HEK293 (cell line): Measurements from ENCODE around the gene MYCN.

Experiments used
- HOXA7 ChIP-seq: sonication (generic); formaldehyde crosslinking; IDR thresholded peaks from 2 replicates; pipeline ENCODE4 v1.8.1; 2022; ENCODE audit warnings: missing genetic modification reagents, borderline replicate concordance
- HOXC10 ChIP-seq: sonication (generic); formaldehyde crosslinking; IDR thresholded peaks from 2 replicates; pipeline ENCODE4 v1.8.1; 2023; ENCODE audit warnings: mild to moderate bottlenecking, missing genetic modification reagents
- MEIS1 ChIP-seq: sonication (generic); formaldehyde crosslinking; IDR thresholded peaks from 2 replicates; pipeline ENCODE4 v1.8.1; 2022; ENCODE audit warnings: missing genetic modification reagents, mild to moderate bottlenecking, borderline replicate concordance
- MYNN ChIP-seq: fragments of 450-650 bp; formaldehyde crosslinking; IDR thresholded peaks from 2 replicates; pipeline ENCODE4 v1.5.1; 2016; ENCODE audit warnings: missing biosample characterization, missing genetic modification characterization, borderline replicate concordance
- REPIN1 ChIP-seq: fragments of 450-650 bp; formaldehyde crosslinking; IDR thresholded peaks from 2 replicates; pipeline ENCODE4 v1.5.1; 2017; ENCODE audit warnings: missing biosample characterization, missing genetic modification characterization, low read depth
- SP2 ChIP-seq: fragments of 450-650 bp; formaldehyde crosslinking; IDR thresholded peaks from 2 replicates; pipeline ENCODE4 v1.5.1; 2016; ENCODE audit warnings: missing biosample characterization, missing genetic modification characterization
- ZBTB48 ChIP-seq: fragments of 450-650 bp; formaldehyde crosslinking; IDR thresholded peaks from 2 replicates; pipeline ENCODE4 v1.5.1; 2016; ENCODE audit warnings: missing biosample characterization, missing genetic modification characterization
- ZNF292 ChIP-seq: fragments of 450-650 bp; formaldehyde crosslinking; IDR thresholded peaks from 2 replicates; pipeline ENCODE4 v1.5.1; 2016; ENCODE audit warnings: low read depth, missing biosample characterization, missing genetic modification characterization, borderline replicate concordance
- ZNF350 ChIP-seq: fragments of 450-650 bp; formaldehyde crosslinking; IDR thresholded peaks from 2 replicates; pipeline ENCODE4 v1.5.0; 2017; ENCODE audit warnings: missing biosample characterization, mild to moderate bottlenecking, missing genetic modification characterization
- ZNF610 ChIP-seq: fragments of 450-650 bp; formaldehyde crosslinking; IDR thresholded peaks from 2 replicates; pipeline ENCODE4 v1.5.1; 2016; ENCODE audit warnings: missing biosample characterization, missing genetic modification characterization, borderline replicate concordance
- ZNF629 ChIP-seq: fragments of 450-650 bp; formaldehyde crosslinking; IDR thresholded peaks from 2 replicates; pipeline ENCODE4 v1.5.1; 2017; ENCODE audit warnings: missing biosample characterization, missing genetic modification characterization
- ZNF654 ChIP-seq: fragments of 450-650 bp; formaldehyde crosslinking; IDR thresholded peaks from 2 replicates; pipeline ENCODE4 v1.5.1; 2016; ENCODE audit warnings: low read depth, missing biosample characterization, missing genetic modification characterization
- TF ChIP-seq, protein P1 (sequence below): fragments of 450-650 bp; formaldehyde crosslinking; IDR thresholded peaks from 2 replicates; pipeline ENCODE4 v1.5.1; 2016; ENCODE audit warnings: missing biosample characterization, missing genetic modification characterization
- TF ChIP-seq, protein P2 (sequence below): fragments of 450-650 bp; formaldehyde crosslinking; IDR thresholded peaks from 2 replicates; pipeline ENCODE4 v1.5.1; 2016; ENCODE audit warnings: missing biosample characterization, missing genetic modification characterization, borderline replicate concordance

DNA sequence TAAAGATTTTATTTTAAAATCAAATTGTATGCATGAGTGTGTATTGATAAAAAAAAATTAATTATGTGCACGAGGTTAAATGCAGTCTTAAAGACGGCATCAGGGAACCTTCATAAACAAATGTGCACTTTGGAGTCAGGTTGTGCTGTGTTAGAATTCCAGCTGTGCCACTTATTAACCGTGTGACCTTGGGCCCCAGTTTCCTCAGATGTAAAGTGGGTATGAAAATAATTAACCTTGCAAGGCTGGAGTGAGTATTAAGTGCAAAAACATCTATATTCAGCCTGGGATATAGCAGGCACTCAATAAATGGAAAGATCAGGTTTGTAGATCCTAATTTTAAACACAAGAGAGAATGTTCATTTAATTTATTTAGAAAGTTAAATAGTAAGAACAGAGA is 14.5 kb upstream of the MYCN start:
- TF ChIP-seq, protein P1, sequence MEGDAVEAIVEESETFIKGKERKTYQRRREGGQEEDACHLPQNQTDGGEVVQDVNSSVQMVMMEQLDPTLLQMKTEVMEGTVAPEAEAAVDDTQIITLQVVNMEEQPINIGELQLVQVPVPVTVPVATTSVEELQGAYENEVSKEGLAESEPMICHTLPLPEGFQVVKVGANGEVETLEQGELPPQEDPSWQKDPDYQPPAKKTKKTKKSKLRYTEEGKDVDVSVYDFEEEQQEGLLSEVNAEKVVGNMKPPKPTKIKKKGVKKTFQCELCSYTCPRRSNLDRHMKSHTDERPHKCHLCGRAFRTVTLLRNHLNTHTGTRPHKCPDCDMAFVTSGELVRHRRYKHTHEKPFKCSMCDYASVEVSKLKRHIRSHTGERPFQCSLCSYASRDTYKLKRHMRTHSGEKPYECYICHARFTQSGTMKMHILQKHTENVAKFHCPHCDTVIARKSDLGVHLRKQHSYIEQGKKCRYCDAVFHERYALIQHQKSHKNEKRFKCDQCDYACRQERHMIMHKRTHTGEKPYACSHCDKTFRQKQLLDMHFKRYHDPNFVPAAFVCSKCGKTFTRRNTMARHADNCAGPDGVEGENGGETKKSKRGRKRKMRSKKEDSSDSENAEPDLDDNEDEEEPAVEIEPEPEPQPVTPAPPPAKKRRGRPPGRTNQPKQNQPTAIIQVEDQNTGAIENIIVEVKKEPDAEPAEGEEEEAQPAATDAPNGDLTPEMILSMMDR (tag by site-specific recombination): no peak
- no peak for TF ChIP-seq ZNF350
- no peak for TF ChIP-seq ZNF610 (tag by site-specific recombination)
- no peak for TF ChIP-seq ZNF629 (tag by site-specific recombination)
- no peak for TF ChIP-seq ZNF654 (tag by site-specific recombination)
- TF ChIP-seq ZBTB48 (tag by site-specific recombination): no peak
- no peak for TF ChIP-seq HOXA7 (CRISPR knock-in tag)
- no peak for TF ChIP-seq MYNN
- TF ChIP-seq, protein P2, sequence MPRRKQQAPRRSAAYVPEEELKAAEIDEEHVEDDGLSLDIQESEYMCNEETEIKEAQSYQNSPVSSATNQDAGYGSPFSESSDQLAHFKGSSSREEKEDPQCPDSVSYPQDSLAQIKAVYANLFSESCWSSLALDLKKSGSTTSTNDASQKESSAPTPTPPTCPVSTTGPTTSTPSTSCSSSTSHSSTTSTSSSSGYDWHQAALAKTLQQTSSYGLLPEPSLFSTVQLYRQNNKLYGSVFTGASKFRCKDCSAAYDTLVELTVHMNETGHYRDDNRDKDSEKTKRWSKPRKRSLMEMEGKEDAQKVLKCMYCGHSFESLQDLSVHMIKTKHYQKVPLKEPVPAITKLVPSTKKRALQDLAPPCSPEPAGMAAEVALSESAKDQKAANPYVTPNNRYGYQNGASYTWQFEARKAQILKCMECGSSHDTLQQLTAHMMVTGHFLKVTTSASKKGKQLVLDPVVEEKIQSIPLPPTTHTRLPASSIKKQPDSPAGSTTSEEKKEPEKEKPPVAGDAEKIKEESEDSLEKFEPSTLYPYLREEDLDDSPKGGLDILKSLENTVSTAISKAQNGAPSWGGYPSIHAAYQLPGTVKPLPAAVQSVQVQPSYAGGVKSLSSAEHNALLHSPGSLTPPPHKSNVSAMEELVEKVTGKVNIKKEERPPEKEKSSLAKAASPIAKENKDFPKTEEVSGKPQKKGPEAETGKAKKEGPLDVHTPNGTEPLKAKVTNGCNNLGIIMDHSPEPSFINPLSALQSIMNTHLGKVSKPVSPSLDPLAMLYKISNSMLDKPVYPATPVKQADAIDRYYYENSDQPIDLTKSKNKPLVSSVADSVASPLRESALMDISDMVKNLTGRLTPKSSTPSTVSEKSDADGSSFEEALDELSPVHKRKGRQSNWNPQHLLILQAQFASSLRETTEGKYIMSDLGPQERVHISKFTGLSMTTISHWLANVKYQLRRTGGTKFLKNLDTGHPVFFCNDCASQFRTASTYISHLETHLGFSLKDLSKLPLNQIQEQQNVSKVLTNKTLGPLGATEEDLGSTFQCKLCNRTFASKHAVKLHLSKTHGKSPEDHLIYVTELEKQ (tag by site-specific recombination): no peak
- TF ChIP-seq ZNF292: no peak
- no peak for TF ChIP-seq HOXC10
- no peak for TF ChIP-seq SP2 (tag by site-specific recombination)
- TF ChIP-seq MEIS1: no peak
- no peak for TF ChIP-seq REPIN1 (tag by site-specific recombination)
